ENCODE measurements around the gene TRIM15.

Gene TRIM15

DNA sequence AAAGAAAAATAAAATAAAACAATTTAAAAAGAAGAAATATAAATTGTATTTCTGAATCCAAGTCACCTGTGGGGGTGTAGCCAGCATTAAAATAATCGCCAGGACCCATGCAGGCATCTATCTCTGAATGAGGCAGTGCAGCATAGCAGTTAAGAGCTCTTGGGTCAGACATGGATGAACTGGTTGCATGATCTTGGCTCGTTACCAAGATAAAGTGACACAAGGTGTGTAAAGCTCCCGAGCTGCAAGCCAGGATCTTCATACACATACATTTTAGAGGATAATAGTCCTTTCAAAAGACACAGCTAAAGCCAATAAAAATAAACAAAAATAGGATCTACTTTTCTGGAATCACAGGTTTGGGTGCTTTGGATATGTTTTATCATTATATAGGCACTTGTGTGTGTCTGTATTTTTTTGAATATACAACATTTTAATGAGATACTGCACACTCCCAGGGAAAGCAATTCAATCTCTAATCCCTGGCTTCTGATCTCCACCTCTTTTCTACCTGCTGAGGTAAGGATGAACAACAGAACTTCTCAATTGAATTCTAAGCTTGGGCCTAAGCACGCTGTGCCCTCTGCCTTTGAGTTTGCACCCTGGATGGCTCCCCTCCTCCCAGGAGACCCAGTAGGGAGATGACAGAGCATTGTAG, 11.2 kb upstream of the TRIM15 start:
- no peaks in the 10 kb centered on the region for H3K27me3 ChIP-seq (replicated peaks in 2 of 5; ENCODE audit: control insufficient read depth in 4 of 5, insufficient read depth in 5 of 5, low read length in 4 of 5)
- POLR2A ChIA-PET = interaction anchor here (0.7 kb wide), 1 partner anchor 79 kb away, joined by 3 read pairs; no protein-coding TSS in a partner anchor
- H3K27ac ChIP-seq (ENCODE audit: insufficient read depth in 1 of 2, low read depth in 1 of 2, low read length in 2 of 2, poor library complexity in 1 of 2, severe bottlenecking in 2 of 2) = no peak overlapping the region
- no peaks in the 10 kb centered on the region for H3K9me3 ChIP-seq (ENCODE audit: control extremely low read depth in 1 of 5, control insufficient read depth in 4 of 5, insufficient read depth in 2 of 5, low read depth in 1 of 5, low read length in 4 of 5)
- no peak for DNase-seq
- peaks cover 0 to 50% (median 36%) of the 10 kb centered on the region in 4 experiments for H3K4me1 ChIP-seq (ENCODE audit: control extremely low read depth in 1 of 4, control insufficient read depth in 4 of 4, insufficient read depth in 4 of 4, low read length in 3 of 4)
- WGBS (ENCODE audit: insufficient coverage) = no CpG with 5 or more reads among the region's 4 CpGs
- CTCF ChIA-PET = interaction anchor here (0.7 to 2.6 kb wide), 8 partner anchors 9 to 48 kb away, joined by 3 to 12 read pairs (median 3); partner anchors contain the start of gene TRIM10
- peak overlapping the region in 1 of 7 experiments; percentile 36 for H3K4me3 ChIP-seq (ENCODE audit: control insufficient read depth in 1 of 7, extremely low read depth in 1 of 7, insufficient read depth in 4 of 7, low read depth in 2 of 7, low read length in 6 of 7)
- H3K36me3 ChIP-seq (ENCODE audit: control insufficient read depth in 4 of 4, insufficient read depth in 4 of 4, low read length in 3 of 4) = no peaks in the 10 kb centered on the region

DNA sequence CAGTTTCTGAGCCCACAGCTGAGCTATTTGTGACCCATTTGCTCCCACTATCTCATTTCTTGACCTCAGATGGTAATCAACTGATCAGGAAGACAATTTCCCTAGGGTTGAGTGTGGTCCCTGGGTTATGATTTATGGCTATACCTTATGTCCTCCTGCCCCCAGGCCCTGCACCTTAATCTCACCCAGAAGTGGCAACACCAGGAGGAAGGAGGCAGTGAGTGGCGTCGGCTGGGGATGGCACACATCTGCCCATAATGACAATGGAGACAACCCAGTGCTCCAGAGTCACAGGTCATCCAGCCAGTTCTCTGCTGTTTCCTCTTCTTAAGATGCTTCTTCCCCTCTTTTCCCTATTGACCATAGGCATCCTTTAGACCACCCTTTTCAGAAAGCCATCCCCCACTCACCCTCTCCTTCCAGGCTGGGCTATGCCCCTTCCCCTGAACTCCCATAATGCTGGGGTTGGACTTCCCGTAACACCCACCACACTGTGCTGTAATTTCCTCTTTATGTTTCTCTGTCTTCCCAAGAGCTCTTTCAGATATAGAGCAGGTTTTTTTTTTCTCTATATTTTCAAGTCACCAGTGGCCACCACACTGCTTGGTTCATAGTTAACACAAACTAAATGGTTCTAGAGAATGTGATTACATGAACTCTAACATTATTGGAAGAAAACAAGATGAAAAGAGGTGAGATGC, 10.3 kb upstream of the TRIM15 start:
- no peaks in the 10 kb centered on the region for H3K27me3 ChIP-seq (replicated peaks in 2 of 5; ENCODE audit: control insufficient read depth in 4 of 5, insufficient read depth in 5 of 5, low read length in 4 of 5)
- ChIA-PET POLR2A (interaction anchor here (0.7 kb wide), 1 partner anchor 79 kb away, joined by 3 read pairs; no protein-coding TSS in a partner anchor), CTCF (interaction anchor here (1.4 to 2.9 kb wide), 5 partner anchors 15 to 50 kb away, joined by 3 to 14 read pairs (median 9); no protein-coding TSS in a partner anchor)
- H3K27ac ChIP-seq (ENCODE audit: insufficient read depth in 1 of 2, low read depth in 1 of 2, low read length in 2 of 2, poor library complexity in 1 of 2, severe bottlenecking in 2 of 2) = no peak overlapping the region
- H3K4me1 ChIP-seq (ENCODE audit: control extremely low read depth in 1 of 4, control insufficient read depth in 4 of 4, insufficient read depth in 4 of 4, low read length in 3 of 4) = peaks cover 0 to 52% (median 37%) of the 10 kb centered on the region in 4 experiments
- no peaks in the 10 kb centered on the region for H3K36me3 ChIP-seq (ENCODE audit: control insufficient read depth in 4 of 4, insufficient read depth in 4 of 4, low read length in 3 of 4)
- no peaks in the 10 kb centered on the region for H3K9me3 ChIP-seq (ENCODE audit: control extremely low read depth in 1 of 5, control insufficient read depth in 4 of 5, insufficient read depth in 2 of 5, low read depth in 1 of 5, low read length in 4 of 5)
- DNase-seq = no peak
- no CpG with 5 or more reads among the region's 3 CpGs for WGBS (ENCODE audit: insufficient coverage)
- peak overlapping the region in 1 of 7 experiments; percentile 28 for H3K4me3 ChIP-seq (ENCODE audit: control insufficient read depth in 1 of 7, extremely low read depth in 1 of 7, insufficient read depth in 4 of 7, low read depth in 2 of 7, low read length in 6 of 7)

DNA sequence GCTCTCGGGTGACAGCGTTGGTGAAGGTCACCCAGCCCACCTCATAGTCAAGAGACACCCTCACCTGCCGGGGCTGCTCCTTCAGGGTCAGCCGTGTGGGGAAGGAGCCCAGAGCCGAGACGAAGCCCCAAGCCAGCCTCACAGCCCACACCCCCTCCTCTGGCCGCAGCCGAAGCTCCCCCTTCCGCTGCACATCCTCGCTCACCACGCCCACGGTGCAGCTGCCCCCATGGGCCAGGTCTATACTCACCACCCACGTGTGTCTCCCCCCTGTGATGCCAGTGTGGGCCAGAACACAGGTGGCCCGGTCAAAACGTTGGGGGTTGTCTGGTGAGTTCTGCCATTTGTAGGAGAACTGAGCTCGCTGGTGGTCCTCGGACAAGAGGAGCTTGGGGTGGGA, 9.3 kb upstream of the TRIM15 start:
- H3K36me3 ChIP-seq (ENCODE audit: control insufficient read depth in 4 of 4, insufficient read depth in 4 of 4, low read length in 3 of 4) = no peaks in the 10 kb centered on the region
- CTCF ChIA-PET = interaction anchor here (1.4 to 2.9 kb wide), 4 partner anchors 14 to 51 kb away, joined by 3 to 14 read pairs (median 7); no protein-coding TSS in a partner anchor

DNA sequence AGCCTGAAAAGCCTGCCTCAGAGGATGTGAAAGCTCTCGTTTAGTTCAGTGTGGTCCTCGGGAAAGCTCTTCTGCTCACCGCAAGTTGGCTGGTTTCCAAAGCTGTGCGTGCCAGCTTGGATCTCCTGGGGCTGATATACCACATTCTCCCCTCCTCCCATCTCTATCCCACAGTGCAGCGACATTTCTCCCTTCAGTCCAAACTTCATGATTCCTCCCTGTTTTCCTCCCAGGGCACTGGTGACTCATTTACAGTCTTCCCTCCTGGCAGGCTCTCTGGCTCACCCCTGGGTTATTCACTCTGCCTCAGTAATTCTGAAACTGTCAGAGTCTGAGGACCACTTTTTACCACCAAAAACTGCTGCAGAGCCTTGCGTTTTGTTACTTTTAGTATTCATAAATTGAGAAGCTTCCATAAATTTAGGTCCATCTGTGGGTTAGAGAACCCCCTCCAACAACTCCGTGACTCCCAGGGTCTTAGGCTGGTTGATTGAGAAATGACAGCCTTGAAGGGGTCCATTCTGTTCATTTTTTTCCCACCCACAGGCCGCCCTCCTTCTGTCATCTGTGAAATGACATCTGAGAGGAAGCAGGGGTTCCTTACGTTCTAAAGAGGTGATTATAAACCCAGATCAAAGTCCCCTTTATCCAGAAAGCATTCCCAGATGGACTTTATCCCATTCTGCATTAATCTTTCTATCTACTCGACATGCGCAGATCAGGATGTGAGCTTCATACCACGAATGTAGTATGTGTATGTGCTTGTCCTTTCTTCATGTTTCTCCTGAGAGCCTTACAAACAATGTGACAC, 8.4 kb upstream of the TRIM15 start:
- no peaks in the 10 kb centered on the region for H3K9me3 ChIP-seq (ENCODE audit: control extremely low read depth in 1 of 5, control insufficient read depth in 4 of 5, insufficient read depth in 2 of 5, low read depth in 1 of 5, low read length in 4 of 5)
- H3K4me1 ChIP-seq (ENCODE audit: control extremely low read depth in 1 of 4, control insufficient read depth in 4 of 4, insufficient read depth in 4 of 4, low read length in 3 of 4) = peaks cover 0 to 55% (median 35%) of the 10 kb centered on the region in 4 experiments
- no peaks in the 10 kb centered on the region for H3K27me3 ChIP-seq (replicated peaks in 2 of 5; ENCODE audit: control insufficient read depth in 4 of 5, insufficient read depth in 5 of 5, low read length in 4 of 5)
- WGBS (ENCODE audit: insufficient coverage) = 97% methylated on average over 6 of the region's 12 CpGs
- no peak overlapping the region for H3K4me3 ChIP-seq (ENCODE audit: control insufficient read depth in 1 of 7, extremely low read depth in 1 of 7, insufficient read depth in 4 of 7, low read depth in 2 of 7, low read length in 6 of 7)
- no peak overlapping the region for H3K27ac ChIP-seq (ENCODE audit: insufficient read depth in 1 of 2, low read depth in 1 of 2, low read length in 2 of 2, poor library complexity in 1 of 2, severe bottlenecking in 2 of 2)
- no peaks in the 10 kb centered on the region for H3K36me3 ChIP-seq (ENCODE audit: control insufficient read depth in 4 of 4, insufficient read depth in 4 of 4, low read length in 3 of 4)
- CTCF ChIA-PET = interaction anchor here (1.2 to 2.9 kb wide), 4 partner anchors 13 to 52 kb away, joined by 3 to 14 read pairs (median 6); no protein-coding TSS in a partner anchor
- POLR2A ChIA-PET = interaction anchor here (1.3 kb wide), 1 partner anchor 13 kb away, joined by 3 read pairs; no protein-coding TSS in a partner anchor
- DNase-seq = no peak

More for the DNA sequence above, 9.3 kb upstream of the TRIM15 start:
- no peak overlapping the region for H3K27ac ChIP-seq (ENCODE audit: insufficient read depth in 1 of 2, low read depth in 1 of 2, low read length in 2 of 2, poor library complexity in 1 of 2, severe bottlenecking in 2 of 2)
- WGBS (ENCODE audit: insufficient coverage) = 94% methylated on average over 14 of the region's 17 CpGs
- H3K9me3 ChIP-seq (ENCODE audit: control extremely low read depth in 1 of 5, control insufficient read depth in 4 of 5, insufficient read depth in 2 of 5, low read depth in 1 of 5, low read length in 4 of 5) = no peaks in the 10 kb centered on the region
- H3K4me3 ChIP-seq (ENCODE audit: control insufficient read depth in 1 of 7, extremely low read depth in 1 of 7, insufficient read depth in 4 of 7, low read depth in 2 of 7, low read length in 6 of 7) = no peak overlapping the region
- H3K27me3 ChIP-seq (replicated peaks in 2 of 5; ENCODE audit: control insufficient read depth in 4 of 5, insufficient read depth in 5 of 5, low read length in 4 of 5) = no peaks in the 10 kb centered on the region
- H3K4me1 ChIP-seq (ENCODE audit: control extremely low read depth in 1 of 4, control insufficient read depth in 4 of 4, insufficient read depth in 4 of 4, low read length in 3 of 4) = peaks cover 0 to 57% (median 37%) of the 10 kb centered on the region in 4 experiments
- DNase-seq = no peak
- POLR2A ChIA-PET = no interaction called here

DNA sequence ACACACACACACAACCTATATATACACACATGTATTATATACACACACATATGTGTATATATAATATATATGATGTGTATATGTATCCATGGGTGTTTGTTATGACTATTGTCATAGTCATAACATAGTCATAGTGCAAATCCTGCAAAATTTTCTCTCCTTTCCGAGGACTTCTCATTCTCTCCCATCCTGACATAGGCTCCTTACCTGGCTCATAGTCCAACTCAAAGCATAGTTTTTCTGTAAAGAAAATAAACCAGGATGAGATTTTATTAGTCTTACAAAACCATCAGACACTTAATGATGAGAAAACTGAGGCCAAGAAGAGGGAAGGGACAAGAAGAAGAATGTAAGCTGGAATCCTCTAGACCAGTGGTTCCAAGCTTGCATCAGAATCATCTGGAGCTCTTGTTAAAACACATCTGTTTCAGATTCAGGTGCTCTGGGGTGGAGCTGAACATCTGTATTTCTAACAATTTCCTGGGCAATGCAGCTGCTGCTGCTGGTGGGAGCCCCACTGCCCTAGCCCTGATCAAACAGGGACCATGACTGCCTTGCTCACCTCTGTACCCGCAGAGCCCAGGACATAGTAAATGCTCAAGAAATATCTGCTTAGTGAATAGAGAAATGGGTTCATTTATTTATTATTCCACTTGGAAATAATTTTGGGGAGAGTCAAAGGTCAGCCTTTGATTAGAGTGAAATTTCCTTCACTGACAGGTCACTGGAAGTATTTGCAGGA, 7.7 kb upstream of the TRIM15 start:
- H3K9me3 ChIP-seq (ENCODE audit: control extremely low read depth in 1 of 5, control insufficient read depth in 4 of 5, insufficient read depth in 2 of 5, low read depth in 1 of 5, low read length in 4 of 5) = no peaks in the 10 kb centered on the region
- H3K27ac ChIP-seq (ENCODE audit: insufficient read depth in 1 of 2, low read depth in 1 of 2, low read length in 2 of 2, poor library complexity in 1 of 2, severe bottlenecking in 2 of 2) = no peak overlapping the region
- no peaks in the 10 kb centered on the region for H3K36me3 ChIP-seq (ENCODE audit: control insufficient read depth in 4 of 4, insufficient read depth in 4 of 4, low read length in 3 of 4)
- no peak overlapping the region for H3K4me3 ChIP-seq (ENCODE audit: control insufficient read depth in 1 of 7, extremely low read depth in 1 of 7, insufficient read depth in 4 of 7, low read depth in 2 of 7, low read length in 6 of 7)
- no peak for DNase-seq
- no CpG with 5 or more reads among the region's 2 CpGs for WGBS (ENCODE audit: insufficient coverage)
- peaks cover 0 to 47% (median 31%) of the 10 kb centered on the region in 4 experiments for H3K4me1 ChIP-seq (ENCODE audit: control extremely low read depth in 1 of 4, control insufficient read depth in 4 of 4, insufficient read depth in 4 of 4, low read length in 3 of 4)
- POLR2A ChIA-PET = interaction anchor here (1.3 kb wide), 1 partner anchor 12 kb away, joined by 3 read pairs; no protein-coding TSS in a partner anchor
- CTCF ChIA-PET = interaction anchor here (1.2 to 2.9 kb wide), 3 partner anchors 24 to 53 kb away, joined by 3 to 14 read pairs (median 9); no protein-coding TSS in a partner anchor
- no peaks in the 10 kb centered on the region for H3K27me3 ChIP-seq (replicated peaks in 2 of 5; ENCODE audit: control insufficient read depth in 4 of 5, insufficient read depth in 5 of 5, low read length in 4 of 5)

DNA sequence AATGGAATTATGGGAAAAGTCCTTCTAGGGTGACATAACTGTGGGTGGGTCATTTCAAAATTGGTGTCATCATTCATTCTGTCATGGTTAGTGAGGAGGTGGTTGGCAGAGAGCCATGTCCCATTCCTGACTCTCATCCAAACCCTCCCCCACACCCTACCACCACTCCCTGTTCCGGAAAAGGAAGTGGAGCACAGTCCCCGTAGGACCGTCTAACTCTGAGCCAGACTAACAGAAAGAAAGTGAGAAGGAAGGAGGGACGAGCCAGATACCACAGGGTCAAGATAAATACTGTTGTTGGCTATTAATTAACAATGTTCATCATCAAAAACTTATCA, 7.1 kb upstream of the TRIM15 start:
- no CpG with 5 or more reads among the region's 4 CpGs for WGBS (ENCODE audit: insufficient coverage)
- H3K36me3 ChIP-seq (ENCODE audit: control insufficient read depth in 4 of 4, insufficient read depth in 4 of 4, low read length in 3 of 4) = no peaks in the 10 kb centered on the region
- H3K4me3 ChIP-seq (ENCODE audit: control insufficient read depth in 1 of 7, extremely low read depth in 1 of 7, insufficient read depth in 4 of 7, low read depth in 2 of 7, low read length in 6 of 7) = no peak overlapping the region
- ChIA-PET CTCF (interaction anchor here (1.1 kb wide), 1 partner anchor 25 kb away, joined by 3 read pairs; no protein-coding TSS in a partner anchor), POLR2A (no interaction called here)
- no peak for DNase-seq
- H3K27me3 ChIP-seq (replicated peaks in 2 of 5; ENCODE audit: control insufficient read depth in 4 of 5, insufficient read depth in 5 of 5, low read length in 4 of 5) = no peaks in the 10 kb centered on the region
- no peaks in the 10 kb centered on the region for H3K9me3 ChIP-seq (ENCODE audit: control extremely low read depth in 1 of 5, control insufficient read depth in 4 of 5, insufficient read depth in 2 of 5, low read depth in 1 of 5, low read length in 4 of 5)
- H3K27ac ChIP-seq (ENCODE audit: insufficient read depth in 1 of 2, low read depth in 1 of 2, low read length in 2 of 2, poor library complexity in 1 of 2, severe bottlenecking in 2 of 2) = no peak overlapping the region
- H3K4me1 ChIP-seq (ENCODE audit: control extremely low read depth in 1 of 4, control insufficient read depth in 4 of 4, insufficient read depth in 4 of 4, low read length in 3 of 4) = peaks cover 0 to 41% (median 26%) of the 10 kb centered on the region in 4 experiments
